HCT116 (cell line): ENCODE measurements around the gene SERPINB6. TPM values are rescaled to one million over a fixed set of nuclear protein-coding genes. Genes with fewer than 3 reads are reported as not detected.

Experiments used
- ATAC-seq: fragments of 200-7000 bp; cut with Tn5 transposase; 2 replicates; pipeline ENCODE4 v1.9.1; 2020; ENCODE audit warnings: mild to moderate bottlenecking, moderate library complexity
- BruUV-seq: library from RNA; stranded (reverse); fragments of 400-500 nt; replicated peaks from 2 replicates; lab custom pipeline; 2021; lab: Mats Ljungman, UMichigan
- CTCF ChIA-PET: fragments of 300-600 bp; sonication (Branson Sonifier 250); formaldehyde crosslinking; loops from one replicate; lab custom pipeline; 2021; ENCODE audit warnings: antibody characterized with exemption; lab: Charles Lee
- POLR2A ChIA-PET: fragments of 300-600, 350-600 bp; sonication (Branson Sonifier 250); formaldehyde crosslinking; loops from one replicate; lab custom pipeline; 2021; ENCODE audit warnings: antibody characterized with exemption; lab: Charles Lee
- RAD21 ChIA-PET, 2 experiments: fragments of 300-600 bp; sonication (Branson Sonifier 250); formaldehyde crosslinking; loops; one replicate each; lab custom pipeline; 2023; ENCODE audit warnings: low total read pairs in 2 of 2; ENCODE audit not compliant: uncharacterized antibody in 2 of 2, unreplicated experiment in 2 of 2, low non-redundant PET in 1 of 2; lab: Charles Lee
- DNase-seq: peaks from one replicate; pipeline ENCODE4 v3.0.0-alpha.2; 2010; ENCODE audit warnings: low read depth, low spot score
- H2AFZ ChIP-seq: fragments of 200-600 bp; shearing (Covaris generic), sonication (generic); 2 replicates; pipeline ENCODE4 v1.6.1; 2017; ENCODE audit warnings: low read depth, mixed run types, mixed read lengths, antibody characterized with exemption, low read length; ENCODE audit not compliant: poor library complexity, severe bottlenecking
- H3K27ac ChIP-seq: 2 replicates; pipeline ENCODE4 v1.5.1; 2012; ENCODE audit warnings: low read depth, low read length
- H3K27me3 ChIP-seq: fragments of 200-600 bp; sonication (generic); 2 replicates; pipeline ENCODE4 v1.6.1; 2016; ENCODE audit warnings: mixed run types, low read length, mixed read lengths; ENCODE audit not compliant: insufficient read depth
- H3K36me3 ChIP-seq, 2 experiments: fragments of 200-500 bp in 1 of 2; fragments of 200-600 bp in 1 of 2; sonication (Bioruptor generic) in 1 of 2; sonication (generic) in 1 of 2; 2 replicates each; pipeline versions ENCODE4 v1.5.1 to v1.6.1; 2014 to 2016; ENCODE audit warnings: low read length in 2 of 2, inconsistent platforms in 1 of 2, mixed read lengths in 1 of 2, mixed run types in 1 of 2; ENCODE audit not compliant: insufficient read depth in 2 of 2, control insufficient read depth in 1 of 2
- H3K4me1 ChIP-seq, 2 experiments: fragments of 200-600 bp in 1 of 2; sonication (generic) in 1 of 2; 2 replicates each; pipeline versions ENCODE4 v1.5.1 to v1.6.1; 2012 to 2017; ENCODE audit warnings: low read length in 2 of 2, inconsistent platforms in 1 of 2, mild to moderate bottlenecking in 1 of 2, mixed read lengths in 1 of 2, mixed run types in 1 of 2, moderate library complexity in 1 of 2; ENCODE audit not compliant: insufficient read depth in 2 of 2, control insufficient read depth in 1 of 2
- H3K4me2 ChIP-seq: fragments of 200-600 bp; sonication (generic); 2 replicates; pipeline ENCODE4 v1.6.1; 2017; ENCODE audit warnings: mixed run types, low read length, mixed read lengths
- H3K4me3 ChIP-seq, 2 experiments: fragments of 200-600 bp in 1 of 2; sonication (generic) in 1 of 2; replicated peaks in 1 of 2; 2 replicates each; pipeline ENCODE4 v1.5.1; 2011 to 2016; ENCODE audit warnings: low read length in 2 of 2, control low read depth in 1 of 2, low read depth in 1 of 2, mild to moderate bottlenecking in 1 of 2, mixed read lengths in 1 of 2, mixed run types in 1 of 2
- H3K79me2 ChIP-seq: fragments of 200-600 bp; sonication (generic); 2 replicates; pipeline ENCODE4 v1.6.1; 2017; ENCODE audit warnings: mild to moderate bottlenecking, mixed run types, low read length, moderate library complexity, mixed read lengths; ENCODE audit not compliant: insufficient read depth
- H3K9ac ChIP-seq: fragments of 200-600 bp; sonication (generic); 2 replicates; pipeline ENCODE4 v1.6.1; 2016; ENCODE audit warnings: low read length, mixed read lengths
- H3K9me2 ChIP-seq: fragments of 200-600 bp; sonication (generic), shearing (Covaris generic); 2 replicates; pipeline ENCODE4 v1.6.1; 2017; ENCODE audit warnings: mixed run types, mild to moderate bottlenecking, moderate library complexity; ENCODE audit not compliant: insufficient read depth
- H3K9me3 ChIP-seq, 2 experiments: fragments of 200-500 bp in 1 of 2; fragments of 200-600 bp in 1 of 2; sonication (Bioruptor generic) in 1 of 2; sonication (generic) in 1 of 2; 2 replicates each; pipeline ENCODE4 v1.6.1; 2014 to 2017; ENCODE audit warnings: low read length in 2 of 2, mixed read lengths in 2 of 2, inconsistent platforms in 1 of 2, low read depth in 1 of 2, mild to moderate bottlenecking in 1 of 2, mixed run types in 1 of 2, moderate library complexity in 1 of 2; ENCODE audit not compliant: control insufficient read depth in 1 of 2, insufficient read depth in 1 of 2
- H4K20me1 ChIP-seq: fragments of 200-600 bp; sonication (generic), shearing (Covaris generic); 2 replicates; pipeline ENCODE4 v1.6.1; 2017; ENCODE audit warnings: mixed run types, mild to moderate bottlenecking, moderate library complexity; ENCODE audit not compliant: insufficient read depth
- CBX3 ChIP-seq: IDR thresholded peaks from 2 replicates; pipeline ENCODE4 v1.6.1; 2012; ENCODE audit warnings: low read depth
- CEBPB ChIP-seq: IDR thresholded peaks from 2 replicates; pipeline ENCODE4 v1.6.1; 2012; ENCODE audit warnings: low read depth
- EGR1 ChIP-seq: IDR thresholded peaks from 2 replicates; pipeline ENCODE4 v1.6.1; 2012; ENCODE audit warnings: low read depth
- ELF1 ChIP-seq: IDR thresholded peaks from 2 replicates; pipeline ENCODE4 v1.6.1; 2012; ENCODE audit warnings: low read depth, borderline replicate concordance
- EZH2 ChIP-seq: fragments of 200-600 bp; sonication (generic); IDR thresholded peaks from 2 replicates; pipeline ENCODE4 v1.6.1; 2017; ENCODE audit warnings: antibody characterized with exemption, mixed run types
- MAX ChIP-seq: IDR thresholded peaks from 2 replicates; pipeline ENCODE4 v1.6.1; 2012
- POLR2A ChIP-seq: IDR thresholded peaks from 2 replicates; pipeline ENCODE4 v1.7.0; 2011; ENCODE audit warnings: borderline replicate concordance; ENCODE audit not compliant: insufficient read depth, insufficient read length; ENCODE audit errors: extremely low read depth
- POLR2AphosphoS5 ChIP-seq: IDR thresholded peaks from 2 replicates; pipeline ENCODE4 v1.6.1; 2011; ENCODE audit warnings: mild to moderate bottlenecking, low read depth, low read length, moderate library complexity
- RAD21 ChIP-seq: IDR thresholded peaks from 2 replicates; pipeline ENCODE4 v1.6.1; 2012; ENCODE audit warnings: low read depth, mild to moderate bottlenecking
- SRF ChIP-seq: IDR thresholded peaks from 2 replicates; pipeline ENCODE4 v1.6.1; 2012; ENCODE audit warnings: low read depth
- ZFX ChIP-seq: fragments of 450-650 bp; IDR thresholded peaks from 2 replicates; pipeline ENCODE4 v1.6.1; 2017
- ZNF274 ChIP-seq: fragments of 200-500 bp; sonication (Bioruptor generic); IDR thresholded peaks from 2 replicates; pipeline ENCODE4 v1.6.1; 2014; ENCODE audit warnings: mild to moderate bottlenecking, low read depth, low read length, inconsistent platforms
- intact Hi-C: fragments of 100-400 bp; cut with micrococcal nuclease; formaldehyde crosslinking; loops from 2 replicates; pipeline ENCODE4 v1.10.0; 2022
- total RNA-seq: library from RNA; stranded (reverse); gene quantifications from one replicate; pipeline ENCODE4 v1.2.1, GENCODE V29; 2021; ENCODE audit not compliant: unreplicated experiment

The SERPINB6 gene
- total RNA-seq, 1 experiment from 2014 or later: 103 TPM

GRCh38 chr6:3014675-3015066 is 43.3 kb upstream of the SERPINB6 start:
- H3K27me3 ChIP-seq: no peaks in the 10 kb centered on the region
- no peak overlapping the region for H3K4me2 ChIP-seq
- no peak overlapping the region for H3K4me3 ChIP-seq
- H2AFZ ChIP-seq: no peak overlapping the region
- H3K9ac ChIP-seq: no peak overlapping the region
- H3K4me1 ChIP-seq: peaks cover 0 to 6% of the 10 kb centered on the region in 2 experiments; a peak in 1 of 4 replicates
- no peaks in the 10 kb centered on the region for H3K9me2 ChIP-seq
- RAD21 ChIA-PET: no interaction called here
- TF ChIP-seq SRF: no peak
- no peak for TF ChIP-seq EZH2
- TF ChIP-seq POLR2AphosphoS5: no peak
- TF ChIP-seq EGR1: no peak
- TF ChIP-seq MAX: no peak
- TF ChIP-seq ELF1: no peak
- no peak for TF ChIP-seq CBX3
- TF ChIP-seq ZFX: no peak
- TF ChIP-seq CEBPB: no peak
- no peak for TF ChIP-seq ZNF274
- TF ChIP-seq POLR2A: no peak
- no peak for TF ChIP-seq RAD21
- POLR2A ChIA-PET: no interaction called here
- H3K27ac ChIP-seq: no peak overlapping the region
- H3K36me3 ChIP-seq: peaks cover 27 to 69% of the 10 kb centered on the region in 2 experiments; a peak in 3 of 4 replicates
- ATAC-seq (no peak), DNase-seq (no peak)
- intact Hi-C loops: no loop called here
- CTCF ChIA-PET: interaction anchor here (1.6 kb wide), 1 partner anchor 13 kb away, joined by 5 read pairs; no protein-coding TSS in a partner anchor
- no peaks in the 10 kb centered on the region for H3K79me2 ChIP-seq
- no TSS peak for BruUV-seq
- no peaks in the 10 kb centered on the region for H3K9me3 ChIP-seq
- no peaks in the 10 kb centered on the region for H4K20me1 ChIP-seq
